Measurements from ENCODE around the gene TTC31.
"Not testable (repeated sequence)": the region's sequence is repeated elsewhere in the genome, so short reads cannot be mapped to it uniquely, and the experiment has no call there.

The TTC31 gene

GRCh38 chr2:74457129-74457548, 25.7 kb upstream of the TTC31 start:
- peak in 5 of 56 donors; percentile 43 to 63 (median 55) for DNase-seq

- DNase-seq = peak in 21 of 56 donors; percentile 46 to 81 (median 62)
Observed at GRCh38 chr2:74457549-74458131, 25.2 kb upstream of the TTC31 start.

GRCh38 chr2:74458132-74458937, 24.5 kb upstream of the TTC31 start, which contains the start of gene WBP1:
Gene WBP1, plus strand, starts transcription at chr2:74458438. Its CDS starts 165 bp downstream, at chr2:74458603.
- peak; percentile 65 to 100 (median 100) for DNase-seq

- no peak for DNase-seq
Observed at GRCh38 chr2:74458938-74459363, 23.9 kb upstream of the TTC31 start.

GRCh38 chr2:74459503-74460118, 23.3 kb upstream of the TTC31 start:
- DNase-seq = not testable (repeated sequence)

GRCh38 chr2:74460187-74460586, 22.7 kb upstream of the TTC31 start:
- DNase-seq = not testable (repeated sequence)

GRCh38 chr2:74461187-74462053, 21.5 kb upstream of the TTC31 start:
- no peak for DNase-seq

- no peak for DNase-seq
Observed at GRCh38 chr2:74462054-74462785, 20.7 kb upstream of the TTC31 start.

- no peak for DNase-seq
Observed at GRCh38 chr2:74462786-74463105, 20.1 kb upstream of the TTC31 start.

GRCh38 chr2:74464406-74464805, 18.5 kb upstream of the TTC31 start:
- DNase-seq = no peak

- DNase-seq = not testable (repeated sequence)
Observed at GRCh38 chr2:74470742-74471141, 12.1 kb upstream of the TTC31 start.

- no peak for DNase-seq
Observed at GRCh38 chr2:74471332-74472065, 11.4 kb upstream of the TTC31 start.

- DNase-seq = peak; percentile 37 to 95 (median 88)
Observed at GRCh38 chr2:74472086-74472944, 10.6 kb upstream of the TTC31 start, which contains the start of gene MRPL53. Gene MRPL53, minus strand, starts transcription at chr2:74472680. Its CDS starts 20 bp downstream, at chr2:74472660.

GRCh38 chr2:74472945-74473258, 10.0 kb upstream of the TTC31 start:
- DNase-seq = no peak

GRCh38 chr2:74474481-74474880, 8.4 kb upstream of the TTC31 start:
- no peak for DNase-seq

- no peak for DNase-seq
Observed at GRCh38 chr2:74474899-74475298, 8.0 kb upstream of the TTC31 start.

GRCh38 chr2:74481431-74481830, 1.4 kb upstream of the TTC31 start:
- DNase-seq = no peak

- DNase-seq = peak in 12 of 56 donors; percentile 12 to 76 (median 59)
Observed at GRCh38 chr2:74481961-74482800, 700 bp upstream of the TTC31 start.

All from amygdala (tissue), 56 donors.